ENCODE results near the gene MRPS18B. TPM values are rescaled to one million over a fixed set of nuclear protein-coding genes. Genes with fewer than 3 reads are reported as not detected.

MRPS18B gene
- total and polyA plus RNA-seq, 2 of the 13 experiments (the other 11 are each of a cell fraction or from before 2014, with no cell fraction given), result 125 to 131 TPM

GRCh38 chr6:30672445-30673253, 55.0 kb downstream of the MRPS18B start, which contains the start of gene DHX16 (continued):
- TF ChIP-seq BORCS8-MEF2B (CRISPR knock-in tag; IDR thresholded peaks at IDR 0.05), result peak; percentile 80
- TF ChIP-seq ZSCAN31 (CRISPR knock-in tag; IDR thresholded peaks at IDR 0.05; ENCODE audit: low read depth), result peak; percentile 91
- peak; percentile 80; the same call in 1 of the 2 replicates for TF ChIP-seq ZNF558 (CRISPR knock-in tag; IDR thresholded peaks at IDR 0.05; ENCODE audit: borderline replicate concordance)
- TF ChIP-seq FOXJ3 (CRISPR knock-in tag; IDR thresholded peaks at IDR 0.05; ENCODE audit: borderline replicate concordance), result peak; percentile 80; the same call in 1 of the 2 replicates
- TF ChIP-seq TBL1XR1 (IDR thresholded peaks at IDR 0.05; ENCODE audit: borderline replicate concordance, low read length, partially characterized antibody), result peak; percentile 64
- peak; percentile 72; the same call in 1 of the 2 replicates for TF ChIP-seq ZNF710 (CRISPR knock-in tag; IDR thresholded peaks at IDR 0.05; ENCODE audit: borderline replicate concordance)
- TF ChIP-seq DMAP1 (CRISPR knock-in tag; IDR thresholded peaks at IDR 0.05), result peak; percentile 83
- 0 out of 2 replicates have a peak, but pooled peaks have one; percentile 58 for TF ChIP-seq SIN3B (IDR thresholded peaks at IDR 0.05; ENCODE audit: low read length)
- peak; percentile 56; the same call in 1 of the 2 replicates for TF ChIP-seq ZBTB2 (CRISPR knock-in tag; IDR thresholded peaks at IDR 0.05; ENCODE audit: low read depth)
- TF ChIP-seq ZBTB10 (CRISPR knock-in tag; IDR thresholded peaks at IDR 0.05; ENCODE audit: borderline replicate concordance), result peak; percentile 55; the same call in 1 of the 2 replicates
- peak; percentile 94 for TF ChIP-seq JARID2 (CRISPR knock-in tag; IDR thresholded peaks at IDR 0.05; ENCODE audit: insufficient replicate concordance)
- peak; percentile 89 for TF ChIP-seq ISL2 (CRISPR knock-in tag; IDR thresholded peaks at IDR 0.05)
- TF ChIP-seq CTCF (CRISPR knock-in tag; IDR thresholded peaks at IDR 0.05), result peak; percentile 91
- 0 out of 2 replicates have a peak, but pooled peaks have one; percentile 11 for TF ChIP-seq TFDP2 (CRISPR knock-in tag; IDR thresholded peaks at IDR 0.05)
- no peak for TF ChIP-seq TGIF2 (CRISPR knock-in tag; IDR thresholded peaks at IDR 0.05)
- no peak for TF ChIP-seq RELA (CRISPR knock-in tag; IDR thresholded peaks at IDR 0.05)
- peak; percentile 30; the same call in 1 of the 2 replicates for TF ChIP-seq HNF4A (CRISPR knock-in tag; IDR thresholded peaks at IDR 0.05)
- TF ChIP-seq ZBTB1 (CRISPR knock-in tag; IDR thresholded peaks at IDR 0.05; ENCODE audit: borderline replicate concordance), result no peak
- TF ChIP-seq ZNF30 (CRISPR knock-in tag; IDR thresholded peaks at IDR 0.05), result no peak
- TF ChIP-seq ZNF777 (CRISPR knock-in tag; IDR thresholded peaks at IDR 0.05), result no peak; the same call in 1 of the 2 replicates

Measured in HepG2 (cell line).